ENCODE measurements around the gene KLHL11.

DNA sequence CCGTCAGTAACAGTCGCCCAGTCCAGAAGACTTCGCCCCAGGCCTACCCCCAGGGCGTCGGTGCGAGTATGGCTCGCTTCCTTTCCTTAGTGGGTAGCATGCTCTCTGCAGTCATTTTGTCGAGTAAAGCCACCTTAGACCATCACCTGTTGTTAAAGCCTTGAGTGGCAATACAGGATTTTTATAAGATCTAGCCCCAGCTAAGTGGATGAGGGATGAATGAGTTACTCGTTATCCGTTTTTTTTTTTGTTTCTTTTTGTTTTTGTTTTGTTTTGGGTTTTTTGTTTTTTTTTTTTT is 322 bp upstream of the KLHL11 start:
- no peak for TF ChIP-seq TCF7L2 (IDR thresholded peaks at IDR 0.05; ENCODE audit: low read depth, low read length)
- TF ChIP-seq FOXK2 (conservative IDR thresholded peaks at IDR 0.05 in 1 of 2, IDR thresholded peaks at IDR 0.05 in 1 of 2; ENCODE audit: low read depth in 2 of 2), result no peak
- TF ChIP-seq FOS (IDR thresholded peaks at IDR 0.05; ENCODE audit: extremely low read depth, insufficient read length), result no peak
- TF ChIP-seq YBX1 (IDR thresholded peaks at IDR 0.05), result no peak
- no peak for TF ChIP-seq RAD21 (CRISPR knock-in tag; conservative IDR thresholded peaks at IDR 0.05 in 1 of 2, IDR thresholded peaks at IDR 0.05 in 1 of 2)
- no peak for TF ChIP-seq ATF2 (CRISPR knock-in tag; IDR thresholded peaks at IDR 0.05)

All from K562 (cell line).